Ovary (tissue), 9 donors: ENCODE results near the gene GUCD1. TPM values are rescaled to one million over a fixed set of nuclear protein-coding genes. Genes with fewer than 3 reads are reported as not detected.

Experiments used
- DNase-seq, 5 donors: peaks; one replicate each; pipeline ENCODE4 v3.0.0-alpha.2; 2019 to 2020
- H3K27ac ChIP-seq, 2 donors: fragments of 200-600 bp; one replicate each; pipeline versions ENCODE4 v1.5.1 to v1.8.0; 2019 to 2022
- H3K27me3 ChIP-seq: fragments of 200-600 bp; one replicate; pipeline ENCODE4 v1.8.0; 2022
- H3K36me3 ChIP-seq: fragments of 200-600 bp; sonication (generic); one replicate; pipeline ENCODE4 v1.5.1; 2019
- H3K4me1 ChIP-seq: one replicate; pipeline ENCODE4 v1.8.1; 2013; ENCODE audit warnings: mild to moderate bottlenecking, moderate library complexity; ENCODE audit not compliant: insufficient read depth
- H3K4me3 ChIP-seq: fragments of 200-600 bp; sonication (generic); one replicate; pipeline ENCODE4 v1.5.1; 2017
- H3K9me3 ChIP-seq, 2 donors: fragments of 200-600 bp in 1 of 2; sonication (generic) in 1 of 2; one replicate each; pipeline versions ENCODE4 v1.5.1 to v1.8.1; 2013 to 2019; ENCODE audit warnings: mild to moderate bottlenecking in 1 of 2, moderate library complexity in 1 of 2
- EP300 ChIP-seq: sonication (generic); formaldehyde crosslinking; IDR thresholded peaks from one replicate; pipeline ENCODE4 v1.6.1; 2017; ENCODE audit warnings: antibody characterized with exemption
- POLR2A ChIP-seq: fragments of 450-650 bp; IDR thresholded peaks from one replicate; pipeline ENCODE4 v1.6.1; 2017; ENCODE audit warnings: antibody characterized with exemption, mild to moderate bottlenecking, moderate library complexity
- WGBS, 3 donors: extraction: QIAGEN DNeasy Blood & Tissue Kit in 1 of 3; methylation state at CpG; one replicate each; pipeline versions ENCODE4 v1.1.5 to v1.1.7; 2013 to 2017; 5-methylcytosine and 5-hydroxymethylcytosine counted together
- intact Hi-C, 4 donors: fragments of 100-400 bp; cut with DNase I; formaldehyde crosslinking; loops; one replicate each; pipeline versions ENCODE4 v1.11.0 to v1.15.1; 2022 to 2023
- polyA plus RNA-seq, 2 donors: library from polyadenylated mRNA; stranded (reverse); fragments of 200-250 nt in 1 of 2; fragments of 350-450 nt in 1 of 2; fragmentation: Illumina TruSeq in 1 of 2; extraction: RNeasy Lipid Tissue Mini Kit (QIAGEN cat#74804) in 1 of 2; gene quantifications; one replicate each; pipeline ENCODE4 v1.2.3, GENCODE V29; 2013 to 2014
- total RNA-seq, 7 donors: library from RNA; depleted of rRNA in 2 of 7; stranded (reverse); fragments of >200 nt in 2 of 7; fragmentation: NEBNext Ultra II Directional in 3 of 7; extraction: Animal tissue kit (Norgen Biotek cat#: 25700) in 3 of 7; gene quantifications; one replicate each; pipeline versions ENCODE4 v1.1.0 to v1.2.4, GENCODE V29; 2016 to 2023
- TF ChIP-seq, protein P1 (sequence below), 3 donors: fragments of 450-650 bp in 2 of 3; fragments of 200-600 bp in 1 of 3; IDR thresholded peaks; one replicate each; pipeline versions ENCODE4 v1.5.1 to v1.8.0; 2016 to 2022; ENCODE audit warnings: antibody characterized with exemption in 3 of 3, mild to moderate bottlenecking in 1 of 3
- donor health status: DM: no; HTN: no; CAD: no; lungs with moderate emphysema.
- donor health status: DM: no; HTN: no; CAD: no.
- donor health status: Bipolar disorder and iron deficiency.
- donor health status: DM: yes; HTN: yes; CAD: no.
- donor health status: DM: no; HTN: no; CAD: no.
- donor health status: DM: yes; HTN: yes; CAD: no.

GUCD1 gene
- total and polyA plus RNA-seq, 9 donors = 30.3 to 85.4 (median 55.4) TPM

DNA sequence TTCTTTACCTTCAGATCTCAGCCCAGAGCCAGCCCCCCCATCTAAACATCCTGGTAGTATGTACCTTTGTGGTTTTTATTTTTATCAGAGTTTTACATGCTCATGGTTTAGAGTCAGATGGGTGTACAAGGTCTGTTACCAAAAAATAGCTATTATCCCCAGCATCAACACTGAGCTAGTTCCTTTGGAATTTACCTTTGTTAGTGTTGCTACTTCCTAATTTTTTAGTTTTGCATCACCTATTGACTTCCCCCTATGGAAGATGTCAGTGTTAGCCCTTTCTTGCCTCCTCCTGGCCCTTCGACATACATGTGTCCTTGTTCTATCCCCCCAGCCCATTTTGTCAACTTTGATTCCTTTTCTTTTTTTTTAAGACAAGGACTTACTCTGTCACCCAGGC, 52.4 kb downstream of the GUCD1 start:
- no peak for TF ChIP-seq POLR2A
- TF ChIP-seq EP300 = no peak
- TF ChIP-seq, protein P1, sequence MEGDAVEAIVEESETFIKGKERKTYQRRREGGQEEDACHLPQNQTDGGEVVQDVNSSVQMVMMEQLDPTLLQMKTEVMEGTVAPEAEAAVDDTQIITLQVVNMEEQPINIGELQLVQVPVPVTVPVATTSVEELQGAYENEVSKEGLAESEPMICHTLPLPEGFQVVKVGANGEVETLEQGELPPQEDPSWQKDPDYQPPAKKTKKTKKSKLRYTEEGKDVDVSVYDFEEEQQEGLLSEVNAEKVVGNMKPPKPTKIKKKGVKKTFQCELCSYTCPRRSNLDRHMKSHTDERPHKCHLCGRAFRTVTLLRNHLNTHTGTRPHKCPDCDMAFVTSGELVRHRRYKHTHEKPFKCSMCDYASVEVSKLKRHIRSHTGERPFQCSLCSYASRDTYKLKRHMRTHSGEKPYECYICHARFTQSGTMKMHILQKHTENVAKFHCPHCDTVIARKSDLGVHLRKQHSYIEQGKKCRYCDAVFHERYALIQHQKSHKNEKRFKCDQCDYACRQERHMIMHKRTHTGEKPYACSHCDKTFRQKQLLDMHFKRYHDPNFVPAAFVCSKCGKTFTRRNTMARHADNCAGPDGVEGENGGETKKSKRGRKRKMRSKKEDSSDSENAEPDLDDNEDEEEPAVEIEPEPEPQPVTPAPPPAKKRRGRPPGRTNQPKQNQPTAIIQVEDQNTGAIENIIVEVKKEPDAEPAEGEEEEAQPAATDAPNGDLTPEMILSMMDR (IDR thresholded peaks at IDR 0.05) = no peak
- WGBS, 3 donors = 81 to 93% (median 88%) methylated on average over 1 of the region's 1 CpG
- intact Hi-C loops = loop anchor here in 2 of 4 donors (5.0 to 10.0 kb wide), 2 partner anchors 75 to 178 kb away; partner anchors contain the start of gene ADORA2A (in 1 of the 2)
- Histone ChIP-seq H3K4me3 (no peak overlapping the region), H3K9me3 (no peaks in the 10 kb centered on the region), H3K27ac (no peak overlapping the region), H3K27me3 (no peaks in the 10 kb centered on the region), H3K4me1 (no peaks in the 10 kb centered on the region), H3K36me3 (no peaks in the 10 kb centered on the region)
- no peak for DNase-seq

DNA sequence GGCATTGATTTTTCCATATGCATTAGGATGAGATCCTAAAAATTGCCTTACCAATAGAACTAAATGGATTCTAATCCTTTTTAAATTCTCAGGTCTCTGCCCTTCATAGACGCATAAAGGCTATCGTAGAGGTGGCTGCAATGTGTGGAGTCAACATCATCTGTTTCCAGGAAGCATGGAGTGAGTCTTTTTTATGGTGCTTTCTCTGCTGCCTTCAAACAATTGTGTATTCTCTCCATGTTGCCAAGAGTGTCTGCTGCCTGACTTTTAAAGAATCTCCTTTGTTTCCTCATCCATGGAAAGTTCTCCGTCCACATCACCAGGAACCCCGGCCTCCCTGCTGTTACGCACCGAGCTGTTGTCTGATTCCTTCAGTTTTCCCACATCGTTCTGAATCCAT, 52.9 kb downstream of the GUCD1 start:
- Histone ChIP-seq H3K27ac (no peak overlapping the region), H3K36me3 (no peaks in the 10 kb centered on the region), H3K27me3 (no peaks in the 10 kb centered on the region), H3K4me1 (no peaks in the 10 kb centered on the region), H3K4me3 (no peak overlapping the region), H3K9me3 (no peaks in the 10 kb centered on the region)
- DNase-seq = no peak
- intact Hi-C loops = loop anchor here in 2 of 4 donors (5.0 to 10.0 kb wide), 2 partner anchors 75 to 177 kb away; partner anchors contain the start of gene ADORA2A (in 1 of the 2)
- 75 to 87% (median 80%) methylated on average over 7 of the region's 7 CpGs for WGBS, 3 donors
- TF ChIP-seq EP300 = no peak
- no peak for TF ChIP-seq POLR2A
- TF ChIP-seq, protein P1 (IDR thresholded peaks at IDR 0.05) = no peak

DNA sequence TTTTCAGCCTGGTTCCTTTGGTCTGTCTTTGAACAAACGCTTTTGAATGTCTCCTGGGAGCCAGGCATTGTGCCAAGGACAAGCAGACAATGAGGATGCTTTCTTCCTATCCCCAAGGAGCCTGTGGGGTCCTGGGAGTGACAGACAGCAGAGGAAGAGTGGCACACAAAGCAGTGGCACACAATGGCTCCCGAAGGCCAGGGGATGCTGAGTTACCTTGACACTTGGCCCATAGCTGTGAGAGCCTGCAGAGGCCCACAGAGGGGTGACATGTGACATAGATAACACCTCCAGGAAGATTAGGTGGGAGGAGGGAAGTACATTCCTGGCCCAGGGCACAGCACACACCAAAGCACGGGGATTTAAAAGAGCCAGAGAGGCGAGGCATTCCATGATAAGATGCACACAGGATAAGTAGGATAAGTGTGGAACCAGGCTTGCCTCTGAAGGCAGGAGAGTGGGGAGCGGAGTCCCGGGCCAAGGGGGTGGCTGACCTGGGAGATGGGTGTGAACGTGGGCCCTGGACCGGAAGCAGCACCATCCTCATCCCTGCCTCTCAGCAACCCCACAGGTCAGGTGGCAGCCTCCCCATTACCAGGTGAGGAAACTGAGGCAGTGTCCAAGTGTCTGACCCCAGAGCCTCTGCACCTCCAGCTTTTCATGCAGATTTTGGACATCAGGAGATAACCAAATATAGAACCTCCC, 53.5 kb downstream of the GUCD1 start:
- no peaks in the 10 kb centered on the region for H3K4me1 ChIP-seq
- no peak overlapping the region for H3K27ac ChIP-seq
- H3K27me3 ChIP-seq = no peaks in the 10 kb centered on the region
- no peak for DNase-seq
- TF ChIP-seq POLR2A (no peak), EP300 (no peak)
- TF ChIP-seq, protein P1 (IDR thresholded peaks at IDR 0.05) = no peak
- WGBS, 3 donors = 63 to 65% (median 65%) methylated on average over 8 of the region's 8 CpGs
- H3K4me3 ChIP-seq = no peak overlapping the region
- intact Hi-C loops = loop anchor here in 2 of 4 donors (5.0 to 10.0 kb wide), 2 partner anchors 74 to 177 kb away; partner anchors contain the start of gene ADORA2A (in 1 of the 2)
- H3K36me3 ChIP-seq = no peaks in the 10 kb centered on the region
- H3K9me3 ChIP-seq = no peaks in the 10 kb centered on the region

GRCh38 chr22:24500277-24500820, 54.6 kb downstream of the GUCD1 start:
- H3K9me3 ChIP-seq = no peaks in the 10 kb centered on the region
- H3K36me3 ChIP-seq = no peaks in the 10 kb centered on the region
- H3K27me3 ChIP-seq = no peaks in the 10 kb centered on the region
- no peak for DNase-seq
- no peak overlapping the region for H3K27ac ChIP-seq
- no peaks in the 10 kb centered on the region for H3K4me1 ChIP-seq
- TF ChIP-seq, protein P1 (IDR thresholded peaks at IDR 0.05) = no peak
- TF ChIP-seq POLR2A = no peak
- no peak for TF ChIP-seq EP300
- no peak overlapping the region for H3K4me3 ChIP-seq
- 76 to 81% (median 76%) methylated on average over 16 of the region's 16 CpGs for WGBS, 3 donors
- intact Hi-C loops = loop anchor here in 2 of 4 donors (5.0 to 10.0 kb wide), 2 partner anchors 73 to 176 kb away; partner anchors contain the start of gene ADORA2A (in 1 of the 2)
